Activated CD4-positive, alpha-beta memory T cell treated with anti-CD3 and anti-CD28 coated beads for 36 hours (primary cell): Measurements from ENCODE around the gene XKR7. TPM values are rescaled to one million over a fixed set of nuclear protein-coding genes. Genes with fewer than 3 reads are reported as not detected.
A peak's percentile ranks its signal among the peaks of the same experiment; 100 is the strongest.

Source experiments
- CTCF ChIA-PET: fragments of 350-600 bp; sonication (Branson Sonifier 250); formaldehyde crosslinking; loops from one replicate; lab custom pipeline; 2021; ENCODE audit warnings: antibody characterized with exemption, inconsistent platforms; lab: Charles Lee
- POLR2A ChIA-PET: fragments of 350-600 bp; sonication (Branson Sonifier 250); formaldehyde crosslinking; loops from one replicate; lab custom pipeline; 2021; ENCODE audit warnings: antibody characterized with exemption; lab: Charles Lee
- DNase-seq: peaks from one replicate; pipeline ENCODE4 v3.0.0-alpha.2; 2020
- H3K27ac Mint-ChIP-seq: one replicate; pipeline ENCODE4 v1.8.0; 2021; ENCODE audit warnings: mixed read lengths
- H3K27me3 Mint-ChIP-seq: one replicate; pipeline ENCODE4 v1.8.0; 2021; ENCODE audit warnings: mixed read lengths
- H3K36me3 Mint-ChIP-seq: one replicate; pipeline ENCODE4 v1.8.0; 2021; ENCODE audit warnings: mixed read lengths
- H3K4me1 Mint-ChIP-seq: one replicate; pipeline ENCODE4 v1.8.0; 2021; ENCODE audit warnings: low read depth, mixed read lengths
- H3K4me3 Mint-ChIP-seq: one replicate; pipeline ENCODE4 v1.8.0; 2021; ENCODE audit warnings: mild to moderate bottlenecking, mixed read lengths
- H3K9me3 Mint-ChIP-seq: one replicate; pipeline ENCODE4 v1.8.0; 2021; ENCODE audit warnings: mixed read lengths
- intact Hi-C: fragments of 100-400 bp; cut with micrococcal nuclease; formaldehyde crosslinking; loops from one replicate; pipeline ENCODE4 v1.15.1; 2023
- total RNA-seq, 2 experiments: library from RNA; stranded (reverse); gene quantifications; one replicate each; pipeline ENCODE4 v1.2.3, GENCODE V29; 2021

Gene XKR7
- total RNA-seq, 2 experiments from 2014 or later, result not detected

- no peaks in the 10 kb centered on the region for H3K36me3 Mint-ChIP-seq
- no peaks in the 10 kb centered on the region for H3K9me3 Mint-ChIP-seq
- POLR2A ChIA-PET, result no interaction called here
Observed at GRCh38 chr20:32006841-32007786, 39.2 kb downstream of the XKR7 start.

GRCh38 chr20:32007787-32008616, 40.1 kb downstream of the XKR7 start:
- intact Hi-C loops, result no loop called here
- POLR2A ChIA-PET, result no interaction called here
- Mint-ChIP-seq H3K4me3 (no peak overlapping the region), H3K27ac (no peak overlapping the region), H3K9me3 (no peaks in the 10 kb centered on the region), H3K4me1 (no peaks in the 10 kb centered on the region), H3K36me3 (no peaks in the 10 kb centered on the region), H3K27me3 (peaks cover 8% of the 10 kb centered on the region)
- CTCF ChIA-PET, result interaction anchor here (1.6 to 2.1 kb wide), 2 partner anchors 24 to 155 kb away, joined by 4 to 6 read pairs; no protein-coding TSS in a partner anchor
- DNase-seq, result no peak

More at GRCh38 chr20:32006841-32007786, 39.2 kb downstream of the XKR7 start:
- CTCF ChIA-PET, result interaction anchor here (1.6 to 2.1 kb wide), 2 partner anchors 25 to 154 kb away, joined by 4 to 6 read pairs; no protein-coding TSS in a partner anchor
- no peak for DNase-seq
- intact Hi-C loops, result no loop called here
- Mint-ChIP-seq H3K27ac (no peak overlapping the region), H3K4me3 (no peak overlapping the region), H3K27me3 (peaks cover 5% of the 10 kb centered on the region), H3K4me1 (no peaks in the 10 kb centered on the region)

GRCh38 chr20:32009564-32009963, 41.6 kb downstream of the XKR7 start:
- no peak for DNase-seq
- H3K27ac Mint-ChIP-seq, result no peak overlapping the region
- H3K9me3 Mint-ChIP-seq, result no peaks in the 10 kb centered on the region
- H3K27me3 Mint-ChIP-seq, result peaks cover 8% of the 10 kb centered on the region
- ChIA-PET CTCF (no interaction called here), POLR2A (no interaction called here)
- intact Hi-C loops, result no loop called here
- H3K4me1 Mint-ChIP-seq, result no peaks in the 10 kb centered on the region
- no peak overlapping the region for H3K4me3 Mint-ChIP-seq
- H3K36me3 Mint-ChIP-seq, result no peaks in the 10 kb centered on the region

- H3K27ac Mint-ChIP-seq, result no peak within 1 kb of the TSS
- intact Hi-C loops, result no loop called here
- H3K4me3 Mint-ChIP-seq, result no peak within 1 kb of the TSS
- H3K36me3 Mint-ChIP-seq, result no peaks in the 10 kb centered on the region
- peaks cover 8% of the 10 kb centered on the region for H3K27me3 Mint-ChIP-seq
- DNase-seq, result no peak
- H3K4me1 Mint-ChIP-seq, result no peaks in the 10 kb centered on the region
- ChIA-PET POLR2A (no interaction called here), CTCF (no interaction called here)
- H3K9me3 Mint-ChIP-seq, result no peaks in the 10 kb centered on the region
Observed at GRCh38 chr20:32010101-32010500, 42.1 kb downstream of the XKR7 start, which contains the start of gene CCM2L. Gene CCM2L, plus strand, starts transcription at chr20:32010438. Its CDS starts 17 bp downstream, at chr20:32010455.

- H3K9me3 Mint-ChIP-seq, result no peaks in the 10 kb centered on the region
- H3K4me1 Mint-ChIP-seq, result no peaks in the 10 kb centered on the region
- H3K27me3 Mint-ChIP-seq, result peaks cover 11% of the 10 kb centered on the region
- no peaks in the 10 kb centered on the region for H3K36me3 Mint-ChIP-seq
- no peak overlapping the region for H3K4me3 Mint-ChIP-seq
- ChIA-PET CTCF (no interaction called here), POLR2A (no interaction called here)
- intact Hi-C loops, result no loop called here
- DNase-seq, result no peak
- H3K27ac Mint-ChIP-seq, result no peak overlapping the region
Observed at GRCh38 chr20:32010666-32011065, 42.7 kb downstream of the XKR7 start.

- H3K4me1 Mint-ChIP-seq, result no peaks in the 10 kb centered on the region
- ChIA-PET CTCF (interaction anchor here (0.7 to 3.0 kb wide), 3 partner anchors 17 to 22 kb away, joined by 3 to 20 read pairs (median 5); no protein-coding TSS in a partner anchor), POLR2A (no interaction called here)
- H3K36me3 Mint-ChIP-seq, result no peaks in the 10 kb centered on the region
- peaks cover 15% of the 10 kb centered on the region for H3K27me3 Mint-ChIP-seq
- H3K4me3 Mint-ChIP-seq, result no peak overlapping the region
- DNase-seq, result no peak
- intact Hi-C loops, result no loop called here
- no peak overlapping the region for H3K27ac Mint-ChIP-seq
- no peaks in the 10 kb centered on the region for H3K9me3 Mint-ChIP-seq
Observed at GRCh38 chr20:32012159-32012688, 44.3 kb downstream of the XKR7 start.

GRCh38 chr20:32013326-32013725, 45.4 kb downstream of the XKR7 start:
- H3K9me3 Mint-ChIP-seq, result no peaks in the 10 kb centered on the region
- peaks cover 7% of the 10 kb centered on the region for H3K4me1 Mint-ChIP-seq
- H3K36me3 Mint-ChIP-seq, result no peaks in the 10 kb centered on the region
- no peak overlapping the region for H3K27ac Mint-ChIP-seq
- DNase-seq, result no peak
- peaks cover 22% of the 10 kb centered on the region for H3K27me3 Mint-ChIP-seq
- ChIA-PET CTCF (interaction anchor here (0.6 to 3.0 kb wide), 4 partner anchors 9 to 18 kb away, joined by 3 to 20 read pairs (median 4); no protein-coding TSS in a partner anchor), POLR2A (no interaction called here)
- no peak overlapping the region for H3K4me3 Mint-ChIP-seq
- intact Hi-C loops, result no loop called here

- ChIA-PET POLR2A (no interaction called here), CTCF (interaction anchor here (0.9 to 2.2 kb wide), 6 partner anchors 13 to 293 kb away, joined by 3 to 14 read pairs (median 3); partner anchors contain the start of gene PDRG1)
- H3K9me3 Mint-ChIP-seq, result no peaks in the 10 kb centered on the region
- peak; percentile 52 for DNase-seq
- no peak overlapping the region for H3K4me3 Mint-ChIP-seq
- H3K36me3 Mint-ChIP-seq, result no peaks in the 10 kb centered on the region
- peaks cover 45% of the 10 kb centered on the region for H3K27me3 Mint-ChIP-seq
- no peak overlapping the region for H3K27ac Mint-ChIP-seq
- intact Hi-C loops, result no loop called here
- peaks cover 21% of the 10 kb centered on the region for H3K4me1 Mint-ChIP-seq
Observed at GRCh38 chr20:32017711-32018251, 49.8 kb downstream of the XKR7 start.

- intact Hi-C loops, result no loop called here
- ChIA-PET POLR2A (interaction anchor here (0.6 kb wide), 1 partner anchor 141 kb away, joined by 3 read pairs; no protein-coding TSS in a partner anchor), CTCF (interaction anchor here (0.9 to 5.2 kb wide), 6 partner anchors 12 to 294 kb away, joined by 3 to 41 read pairs (median 4); partner anchors contain the start of gene PDRG1)
- peak; percentile 63 for DNase-seq
- peaks cover 50% of the 10 kb centered on the region for H3K27me3 Mint-ChIP-seq
- H3K9me3 Mint-ChIP-seq, result no peaks in the 10 kb centered on the region
- peaks cover 21% of the 10 kb centered on the region for H3K4me1 Mint-ChIP-seq
- no peak overlapping the region for H3K27ac Mint-ChIP-seq
- H3K36me3 Mint-ChIP-seq, result no peaks in the 10 kb centered on the region
- peak overlapping the region; percentile 73 for H3K4me3 Mint-ChIP-seq
Observed at GRCh38 chr20:32018269-32019155, 50.6 kb downstream of the XKR7 start.

GRCh38 chr20:32019156-32019510, 51.2 kb downstream of the XKR7 start:
- Mint-ChIP-seq H3K9me3 (no peaks in the 10 kb centered on the region), H3K27ac (no peak overlapping the region), H3K4me1 (peaks cover 21% of the 10 kb centered on the region), H3K27me3 (peaks cover 53% of the 10 kb centered on the region), H3K4me3 (peak overlapping the region; percentile 75), H3K36me3 (no peaks in the 10 kb centered on the region)
- intact Hi-C loops, result no loop called here
- CTCF ChIA-PET, result interaction anchor here (5.2 kb wide), 1 partner anchor 12 kb away, joined by 41 read pairs; no protein-coding TSS in a partner anchor
- peak; percentile 19 for DNase-seq
- POLR2A ChIA-PET, result interaction anchor here (0.5 to 0.6 kb wide), 2 partner anchors 73 to 141 kb away, joined by 3 read pairs; no protein-coding TSS in a partner anchor
